A549 treated with AZD2906 at 1 μM for 4 hours (cell line): ENCODE results near the gene RAB37. TPM values are rescaled to one million over a fixed set of nuclear protein-coding genes. Genes with fewer than 3 reads are reported as not detected.

Experiments
- total RNA-seq: library from RNA; stranded (reverse); fragments of 200-300 nt; extraction: Qiagen RNA extraction; gene quantifications from 5 replicates; pipeline ENCODE4 v1.2.3, GENCODE V29; 2022

RAB37 gene, protein sequence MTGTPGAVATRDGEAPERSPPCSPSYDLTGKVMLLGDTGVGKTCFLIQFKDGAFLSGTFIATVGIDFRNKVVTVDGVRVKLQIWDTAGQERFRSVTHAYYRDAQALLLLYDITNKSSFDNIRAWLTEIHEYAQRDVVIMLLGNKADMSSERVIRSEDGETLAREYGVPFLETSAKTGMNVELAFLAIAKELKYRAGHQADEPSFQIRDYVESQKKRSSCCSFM
- total RNA-seq, result 0.87 to 1.4 TPM (median 1.2 TPM) in 5 replicates

DNA sequence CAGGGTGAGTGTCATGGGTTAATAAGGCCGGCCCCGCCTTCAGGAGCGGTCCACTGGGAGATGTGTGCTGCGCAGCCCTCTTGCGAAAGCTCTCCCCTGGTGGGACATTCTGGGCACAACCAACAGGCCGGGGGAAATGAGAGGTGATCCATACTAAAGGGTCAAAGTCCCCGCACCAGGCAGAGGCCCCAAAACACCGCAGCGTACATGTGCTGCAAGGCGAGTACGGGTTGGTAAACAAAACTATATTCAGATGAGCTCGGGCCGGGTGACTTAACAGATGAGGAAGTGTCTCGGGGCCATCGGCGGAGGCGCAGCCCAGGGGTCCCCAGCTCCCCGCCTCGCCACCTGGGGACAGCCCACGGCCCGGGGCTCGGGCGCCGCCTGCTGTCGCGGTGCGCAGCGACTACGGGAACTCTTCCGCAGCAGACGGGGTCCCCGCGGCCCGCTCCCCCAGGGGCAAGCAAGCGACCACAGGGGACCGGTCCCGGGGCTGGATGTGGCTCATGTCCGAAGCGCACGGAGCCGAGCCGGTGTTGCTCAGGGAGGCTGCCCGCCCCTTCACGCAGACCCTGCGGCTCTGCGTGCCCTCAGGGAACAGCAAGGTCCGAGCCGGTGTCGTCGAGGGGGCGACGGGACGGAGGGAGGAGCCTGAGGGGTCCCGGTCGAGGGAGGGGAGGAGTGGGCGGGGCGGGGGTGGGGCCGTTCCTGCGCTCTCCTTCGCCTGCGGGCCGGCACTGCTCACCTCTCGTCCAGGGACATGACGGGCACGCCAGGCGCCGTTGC is at the start of gene RAB37:
TSS of gene RAB37 (plus strand) at position 744 of the 786 bp plus-strand sequence. CDS start at position 761, 17 bp downstream.

DNA sequence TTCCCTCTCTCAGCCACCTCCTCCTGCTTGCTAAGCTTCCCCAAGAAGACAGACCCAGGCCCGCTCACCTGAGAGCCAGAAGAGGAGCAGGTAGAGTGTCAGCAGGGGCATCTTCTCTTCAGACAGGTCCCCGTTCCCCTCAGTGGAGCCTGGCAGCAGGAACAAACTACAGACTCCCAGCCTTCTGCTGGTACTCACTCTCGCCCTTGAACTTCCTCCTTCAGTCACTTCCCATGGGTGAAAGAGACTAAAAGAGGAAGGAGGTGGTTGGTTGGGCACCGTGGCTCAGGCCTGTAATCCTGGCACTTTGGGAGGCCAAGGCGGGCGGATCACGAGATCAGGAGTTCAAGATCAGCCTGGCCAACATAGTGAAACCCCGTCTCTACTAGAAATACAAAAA is 24.3 kb upstream of the RAB37 start, which contains the start of gene CD300LF:
TSS of gene CD300LF (minus strand) at position 168 of the 400 bp plus-strand sequence. CDS start at position 111, 57 bp downstream.

DNA sequence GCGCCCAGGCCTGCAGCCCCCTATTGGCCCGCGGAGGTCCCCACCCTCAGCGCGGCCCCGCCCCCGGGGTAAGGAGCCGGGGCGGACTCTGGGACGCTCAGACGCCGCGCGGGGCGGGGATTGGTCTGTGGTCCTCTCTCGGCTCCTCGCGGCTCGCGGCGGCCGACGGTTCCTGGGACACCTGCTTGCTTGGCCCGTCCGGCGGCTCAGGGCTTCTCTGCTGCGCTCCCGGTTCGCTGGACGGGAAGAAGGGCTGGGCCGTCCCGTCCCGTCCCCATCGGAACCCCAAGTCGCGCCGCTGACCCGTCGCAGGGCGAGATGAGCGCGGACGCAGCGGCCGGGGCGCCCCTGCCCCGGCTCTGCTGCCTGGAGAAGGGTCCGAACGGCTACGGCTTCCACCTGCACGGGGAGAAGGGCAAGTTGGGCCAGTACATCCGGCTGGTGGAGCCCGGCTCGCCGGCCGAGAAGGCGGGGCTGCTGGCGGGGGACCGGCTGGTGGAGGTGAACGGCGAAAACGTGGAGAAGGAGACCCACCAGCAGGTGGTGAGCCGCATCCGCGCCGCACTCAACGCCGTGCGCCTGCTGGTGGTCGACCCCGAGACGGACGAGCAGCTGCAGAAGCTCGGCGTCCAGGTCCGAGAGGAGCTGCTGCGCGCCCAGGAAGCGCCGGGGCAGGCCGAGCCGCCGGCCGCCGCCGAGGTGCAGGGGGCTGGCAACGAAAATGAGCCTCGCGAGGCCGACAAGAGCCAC is 11.6 kb downstream of the RAB37 start, which contains the start of gene NHERF1:
TSS of gene NHERF1 (plus strand) at position 100 of the 750 bp plus-strand sequence. CDS start at position 319, 219 bp downstream.

DNA sequence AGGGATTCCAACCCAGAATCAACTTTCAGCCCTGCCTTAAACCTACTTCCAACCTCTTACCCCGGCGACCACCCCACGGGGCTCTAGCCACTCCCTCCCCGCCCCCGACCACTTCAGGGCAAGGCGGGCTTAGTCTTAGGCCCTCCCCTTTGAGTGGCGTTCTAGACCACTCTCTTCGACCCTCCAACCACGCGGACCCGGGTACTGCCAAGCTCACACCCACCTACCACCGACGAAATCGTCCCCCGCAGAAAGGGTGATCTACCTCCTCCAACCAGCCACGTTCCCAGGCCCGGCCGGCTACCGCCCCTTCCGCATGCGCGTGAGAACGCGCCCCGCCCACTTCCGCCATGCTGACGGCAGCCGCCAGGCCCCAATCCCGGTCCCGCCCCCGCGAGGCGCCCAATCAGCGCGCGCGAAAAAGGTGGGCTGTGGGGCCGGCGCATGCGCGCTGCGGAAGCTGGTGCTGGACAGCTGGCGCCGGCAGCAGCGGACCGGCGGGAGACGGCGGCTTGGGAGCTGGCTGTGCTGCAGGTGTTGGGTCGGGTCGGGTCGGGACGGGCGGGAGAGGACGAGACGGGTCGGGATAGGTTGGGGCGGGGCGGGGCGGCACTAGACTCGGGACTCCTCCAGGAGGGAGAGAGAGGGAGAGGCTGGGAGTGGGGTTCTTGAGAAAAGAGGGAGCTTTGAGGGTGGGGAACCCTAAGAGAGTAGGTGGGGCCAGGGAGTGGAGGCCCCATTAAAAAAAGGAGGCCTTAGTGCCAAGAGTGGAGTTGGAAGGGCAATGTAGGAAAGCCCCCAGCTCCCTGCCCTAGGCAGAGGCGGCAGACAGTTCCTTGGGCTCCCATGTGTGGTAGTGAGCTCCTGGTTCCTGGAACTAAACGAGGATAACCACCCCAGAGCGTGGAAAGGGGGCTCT is 39.2 kb downstream of the RAB37 start, which contains the start of gene NAT9:
TSS of gene NAT9 (minus strand) at position 302 of the 919 bp plus-strand sequence. CDS start 647 bp downstream, outside the sequence.

Other genes starting within 250 kb of the RAB37 start
- gene CD300LB, start 205.8 kb upstream of the RAB37 start, total RNA-seq, result 0.05 to 0.14 TPM (median 0.05 TPM) in 4 of 5 replicates, not detected in the other
- gene CD300C, start 191.1 kb upstream of the RAB37 start, total RNA-seq, result 0.31 to 0.51 TPM (median 0.41 TPM) in 5 replicates
- gene CD300H, start 169.7 kb upstream of the RAB37 start, total RNA-seq, result 0.12 to 0.72 TPM (median 0.43 TPM) in 4 of 5 replicates, not detected in the other
- gene CD300LD, start 145.0 kb upstream of the RAB37 start, total RNA-seq, result not detected in 5 replicates
- gene CD300E, start 113.5 kb upstream of the RAB37 start, total RNA-seq, result not detected in 5 replicates
- not detected in 5 replicates for gene CD300LF, start 24.3 kb upstream of the RAB37 start, total RNA-seq
- 35.6 to 44.7 TPM (median 41.4 TPM) in 5 replicates for gene NHERF1, start 11.4 kb downstream of the RAB37 start, total RNA-seq
- gene NAT9, start 39.1 kb downstream of the RAB37 start, total RNA-seq, result 48.3 to 56.2 TPM (median 54.1 TPM) in 5 replicates
- gene GRIN2C, start 122.6 kb downstream of the RAB37 start, total RNA-seq, result 0.11 to 0.43 TPM (median 0.23 TPM) in 5 replicates
- 51.5 to 73.4 TPM (median 61.4 TPM) in 5 replicates for gene FDXR, start 135.7 kb downstream of the RAB37 start, total RNA-seq
- not detected in 5 replicates for gene FADS6, start 156.4 kb downstream of the RAB37 start, total RNA-seq
- 0.06 to 0.13 TPM (median 0.11 TPM) in 5 replicates for gene USH1G, start 186.0 kb downstream of the RAB37 start, total RNA-seq
- 0.05 to 0.06 TPM in 2 of 5 replicates, not detected in the others for gene OTOP2, start 187.0 kb downstream of the RAB37 start, total RNA-seq
- not detected in 5 replicates for gene OTOP3, start 198.6 kb downstream of the RAB37 start, total RNA-seq
- 13.2 to 20.3 TPM (median 19.5 TPM) in 5 replicates for gene HID1, start 235.5 kb downstream of the RAB37 start, total RNA-seq